ENCODE measurements around the gene TUBA1C. TPM values are rescaled to one million over a fixed set of nuclear protein-coding genes. Genes with fewer than 3 reads are reported as not detected.
"Not testable (repeated sequence)": the region's sequence is repeated elsewhere in the genome, so short reads cannot be mapped to it uniquely, and the experiment has no call there.

The TUBA1C gene
- total RNA-seq, 1 experiment from 2014 or later, result 1,296 TPM

GRCh38 chr12:49263400-49263763 lies 1.5 kb upstream of the TUBA1C start:
- H3K27ac ChIP-seq, result no peak overlapping the region
- H3K4me3 ChIP-seq, result peak overlapping the region; percentile 74
- DNase-seq (ENCODE audit: low read depth in 1 of 2, low spot score in 2 of 2), result no peak
- H3K9me3 ChIP-seq (replicated peaks), result no peaks in the 10 kb centered on the region
- H3K36me3 ChIP-seq, result peaks cover 39% of the 10 kb centered on the region
- no peaks in the 10 kb centered on the region for H3K27me3 ChIP-seq (replicated peaks)
- H3K4me1 ChIP-seq (replicated peaks), result peaks cover 40% of the 10 kb centered on the region

GRCh38 chr12:49264466-49264872 lies 413 bp upstream of the TUBA1C start:
- peaks cover 48% of the 10 kb centered on the region for H3K4me1 ChIP-seq (replicated peaks)
- no peaks in the 10 kb centered on the region for H3K9me3 ChIP-seq (replicated peaks)
- H3K36me3 ChIP-seq, result peaks cover 46% of the 10 kb centered on the region
- no peaks in the 10 kb centered on the region for H3K27me3 ChIP-seq (replicated peaks)
- peak overlapping the region; percentile 74 for H3K4me3 ChIP-seq
- H3K27ac ChIP-seq, result peak overlapping the region; percentile 91
- peak in 1 of 2 experiments; percentile 80 for DNase-seq (ENCODE audit: low read depth in 1 of 2, low spot score in 2 of 2)

GRCh38 chr12:49269191-49269590 lies 4.3 kb downstream of the TUBA1C start:
- not testable (repeated sequence) for H3K27me3 ChIP-seq (replicated peaks); DNase-seq (ENCODE audit: low read depth in 1 of 2, low spot score in 2 of 2); H3K9me3 ChIP-seq (replicated peaks)
- H3K36me3 ChIP-seq, result peaks cover 85% of the 10 kb centered on the region
- H3K4me1 ChIP-seq (replicated peaks), result peaks cover 32% of the 10 kb centered on the region
- peak overlapping the region; percentile 12; the same call in 1 of the 2 replicates for H3K4me3 ChIP-seq
- peak overlapping the region; percentile 56 for H3K27ac ChIP-seq

- H3K4me3 ChIP-seq, result no peak overlapping the region
- DNase-seq (ENCODE audit: low read depth in 1 of 2, low spot score in 2 of 2), result peak in 1 of 2 experiments; percentile 15
- 0 out of 2 replicates have a peak, but pooled peaks cover 3% of the 10 kb centered on the region for H3K27me3 ChIP-seq (replicated peaks)
- peaks cover 61% of the 10 kb centered on the region for H3K36me3 ChIP-seq
- H3K9me3 ChIP-seq (replicated peaks), result 0 out of 2 replicates have a peak, but pooled peaks cover 3% of the 10 kb centered on the region
- H3K4me1 ChIP-seq (replicated peaks), result peaks cover 16% of the 10 kb centered on the region
- no peak overlapping the region for H3K27ac ChIP-seq
Measured at GRCh38 chr12:49272790-49273725, 8.2 kb downstream of the TUBA1C start.

DNA sequence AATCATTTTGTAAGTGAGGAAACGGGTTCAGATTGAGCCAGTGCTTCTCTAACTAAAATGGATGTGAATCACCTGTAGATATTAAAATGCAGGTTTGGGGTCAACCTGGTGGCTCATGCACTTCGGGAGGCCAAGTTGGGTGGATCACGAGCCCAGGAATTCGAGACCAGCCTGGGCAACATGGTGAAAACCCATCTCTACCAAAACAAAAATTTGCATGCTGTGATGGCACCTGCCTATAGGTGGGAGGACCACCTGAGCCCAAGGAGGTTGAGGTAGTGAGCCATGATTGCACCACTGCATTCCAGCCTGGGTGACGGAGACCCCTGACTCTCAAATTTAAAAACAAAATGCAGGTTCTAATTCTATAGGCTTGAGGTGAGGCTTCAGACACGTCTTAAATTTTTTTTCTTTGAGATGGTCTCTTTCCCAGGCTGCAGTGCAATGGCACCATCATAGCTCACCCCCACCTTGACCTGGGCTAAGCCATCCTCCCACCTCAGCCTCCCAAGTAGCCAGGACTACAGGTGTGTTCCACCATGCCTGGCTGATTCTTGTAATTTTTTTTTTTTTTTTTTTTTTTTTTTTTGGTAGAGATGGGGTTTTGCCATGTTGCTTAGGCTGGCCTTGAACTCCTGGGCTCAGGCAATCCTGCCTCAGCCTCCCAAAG lies 9.0 kb downstream of the TUBA1C start:
- no peak for DNase-seq (ENCODE audit: low read depth in 1 of 2, low spot score in 2 of 2)
- Histone ChIP-seq H3K4me1 (replicated peaks) (peaks cover 10% of the 10 kb centered on the region), H3K36me3 (peaks cover 59% of the 10 kb centered on the region), H3K9me3 (replicated peaks) (0 out of 2 replicates have a peak, but pooled peaks cover 3% of the 10 kb centered on the region), H3K27me3 (replicated peaks) (0 out of 2 replicates have a peak, but pooled peaks cover 3% of the 10 kb centered on the region), H3K4me3 (no peak overlapping the region), H3K27ac (no peak overlapping the region)

DNA sequence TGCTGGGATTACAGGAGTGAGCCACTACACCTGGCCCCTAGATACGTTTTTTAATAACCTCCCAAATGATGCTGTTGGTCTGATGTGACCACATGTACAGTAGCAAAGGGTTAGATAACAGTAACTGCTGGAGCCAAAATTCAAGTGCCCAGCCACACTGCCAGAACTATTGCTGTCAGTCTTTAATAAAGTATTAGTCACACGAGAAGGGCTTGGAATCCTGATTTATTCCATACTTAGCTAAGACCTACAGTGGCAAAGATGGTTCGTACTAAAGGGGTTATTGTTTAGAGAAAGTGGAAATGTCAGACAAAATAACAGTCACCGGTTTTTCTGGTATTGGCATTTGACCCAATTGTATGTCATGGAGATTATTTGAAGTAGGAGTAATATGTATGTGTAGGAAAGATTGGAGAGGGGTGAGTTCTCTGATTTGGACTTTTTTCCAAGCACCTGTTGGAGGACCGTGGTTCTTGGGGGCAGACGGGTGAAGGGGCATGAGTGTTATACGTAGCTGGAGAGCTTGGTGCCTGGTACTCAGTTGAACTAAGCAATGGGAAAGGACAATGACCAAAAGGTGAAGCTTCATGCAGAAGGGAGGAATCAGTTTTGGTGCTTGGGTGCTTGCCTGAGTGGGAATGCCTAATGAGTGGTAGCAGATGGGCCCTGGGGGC lies 9.7 kb downstream of the TUBA1C start:
- peak in 1 of 2 experiments; percentile 20 for DNase-seq (ENCODE audit: low read depth in 1 of 2, low spot score in 2 of 2)
- Histone ChIP-seq H3K4me1 (replicated peaks) (peaks cover 3% of the 10 kb centered on the region; the same call in 1 of the 2 replicates), H3K9me3 (replicated peaks) (0 out of 2 replicates have a peak, but pooled peaks cover 3% of the 10 kb centered on the region), H3K27ac (0 out of 2 replicates have a peak overlapping the region, but pooled peaks have one; percentile 10), H3K27me3 (replicated peaks) (0 out of 2 replicates have a peak, but pooled peaks cover 3% of the 10 kb centered on the region), H3K36me3 (peaks cover 52% of the 10 kb centered on the region), H3K4me3 (no peak overlapping the region)

GRCh38 chr12:49276304-49277290 lies 11.7 kb downstream of the TUBA1C start:
- 0 out of 2 replicates have a peak, but pooled peaks cover 3% of the 10 kb centered on the region for H3K9me3 ChIP-seq (replicated peaks)
- no peak overlapping the region for H3K4me3 ChIP-seq
- H3K27ac ChIP-seq, result no peak overlapping the region
- no peaks in the 10 kb centered on the region for H3K4me1 ChIP-seq (replicated peaks)
- peaks cover 31% of the 10 kb centered on the region for H3K36me3 ChIP-seq
- no peak for DNase-seq (ENCODE audit: low read depth in 1 of 2, low spot score in 2 of 2)
- 0 out of 2 replicates have a peak, but pooled peaks cover 3% of the 10 kb centered on the region for H3K27me3 ChIP-seq (replicated peaks)

DNA sequence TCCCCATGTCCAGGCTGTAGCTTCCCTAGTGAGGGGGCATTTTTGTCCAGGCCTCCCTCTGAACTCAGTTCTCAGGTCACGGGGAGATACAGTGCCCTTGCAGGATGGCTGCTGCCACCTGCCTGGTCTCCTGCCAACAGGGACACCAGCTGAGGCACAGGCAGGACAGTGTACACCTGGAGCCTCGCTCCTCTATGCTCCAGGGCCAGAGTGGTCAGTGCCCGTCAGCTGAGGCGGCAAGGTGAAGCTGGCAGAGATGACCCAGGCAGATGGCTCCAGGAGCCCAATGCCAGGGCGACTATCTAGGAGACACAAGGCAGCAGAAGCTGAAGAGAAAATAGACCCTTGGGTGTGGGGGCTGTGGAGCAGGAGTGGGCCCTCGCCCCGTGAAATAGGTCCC lies 12.6 kb downstream of the TUBA1C start:
- Histone ChIP-seq H3K27ac (no peak overlapping the region), H3K9me3 (replicated peaks) (0 out of 2 replicates have a peak, but pooled peaks cover 3% of the 10 kb centered on the region), H3K4me1 (replicated peaks) (no peaks in the 10 kb centered on the region), H3K27me3 (replicated peaks) (0 out of 2 replicates have a peak, but pooled peaks cover 3% of the 10 kb centered on the region), H3K4me3 (no peak overlapping the region), H3K36me3 (peaks cover 25% of the 10 kb centered on the region)
- no peak for DNase-seq (ENCODE audit: low read depth in 1 of 2, low spot score in 2 of 2)

- Histone ChIP-seq H3K27me3 (replicated peaks) (no peaks in the 10 kb centered on the region), H3K4me3 (no peak overlapping the region), H3K4me1 (replicated peaks) (no peaks in the 10 kb centered on the region), H3K27ac (no peak overlapping the region), H3K9me3 (replicated peaks) (0 out of 2 replicates have a peak, but pooled peaks cover 3% of the 10 kb centered on the region), H3K36me3 (peaks cover 6% of the 10 kb centered on the region)
- no peak for DNase-seq (ENCODE audit: low read depth in 1 of 2, low spot score in 2 of 2)
Measured at GRCh38 chr12:49279706-49280159, 14.9 kb downstream of the TUBA1C start.

GRCh38 chr12:49280545-49280944 lies 15.7 kb downstream of the TUBA1C start:
- not testable (repeated sequence) for DNase-seq (ENCODE audit: low read depth in 1 of 2, low spot score in 2 of 2); H3K36me3 ChIP-seq; H3K27ac ChIP-seq; H3K27me3 ChIP-seq (replicated peaks); H3K9me3 ChIP-seq (replicated peaks); H3K4me3 ChIP-seq; H3K4me1 ChIP-seq (replicated peaks)

DNA sequence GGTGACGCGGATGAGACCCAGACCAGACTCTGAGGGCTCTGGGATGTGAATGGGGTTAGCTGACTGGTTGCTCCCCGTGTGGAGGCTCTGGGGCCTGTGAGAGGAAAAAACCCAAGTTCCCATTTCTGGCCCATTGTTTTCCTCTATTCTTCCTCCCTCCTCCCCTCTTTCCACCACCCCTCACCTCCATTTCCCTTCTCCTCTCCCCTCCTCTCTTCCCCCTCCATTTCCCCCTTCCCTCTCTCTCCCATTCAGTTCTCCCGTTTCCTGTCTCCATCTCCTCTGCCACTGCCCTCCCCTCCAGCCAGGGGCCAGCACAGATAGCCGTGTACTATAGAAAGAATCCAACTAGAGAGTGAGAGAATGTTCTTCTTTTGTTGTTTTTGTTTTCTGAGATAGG lies 17.4 kb downstream of the TUBA1C start:
- DNase-seq (ENCODE audit: low read depth in 1 of 2, low spot score in 2 of 2), result no peak
- Histone ChIP-seq H3K4me3 (no peak overlapping the region), H3K27me3 (replicated peaks) (no peaks in the 10 kb centered on the region), H3K4me1 (replicated peaks) (no peaks in the 10 kb centered on the region), H3K9me3 (replicated peaks) (no peaks in the 10 kb centered on the region), H3K36me3 (no peaks in the 10 kb centered on the region), H3K27ac (no peak overlapping the region)

- not testable (repeated sequence) for H3K27ac ChIP-seq; DNase-seq (ENCODE audit: low read depth in 1 of 2, low spot score in 2 of 2); H3K9me3 ChIP-seq (replicated peaks); H3K27me3 ChIP-seq (replicated peaks); H3K4me1 ChIP-seq (replicated peaks); H3K36me3 ChIP-seq; H3K4me3 ChIP-seq
Measured at GRCh38 chr12:49282740-49283375, 18.0 kb downstream of the TUBA1C start.
